DMS79 treated with DMSO at 0.1 percent for 48 hours (cell line): ENCODE measurements around the gene CNKSR3.
"Not testable (repeated sequence)": the region's sequence is repeated elsewhere in the genome, so short reads cannot be mapped to it uniquely, and the experiment has no call there.

ENCODE experiments used
- DNase-seq: peaks from one replicate; lab custom pipeline; 2025; lab: John Stamatoyannopoulos, UW

CNKSR3 gene

GRCh38 chr6:154528310-154528915 is 17.9 kb upstream of the CNKSR3 start:
- DNase-seq, result no peak

DNA sequence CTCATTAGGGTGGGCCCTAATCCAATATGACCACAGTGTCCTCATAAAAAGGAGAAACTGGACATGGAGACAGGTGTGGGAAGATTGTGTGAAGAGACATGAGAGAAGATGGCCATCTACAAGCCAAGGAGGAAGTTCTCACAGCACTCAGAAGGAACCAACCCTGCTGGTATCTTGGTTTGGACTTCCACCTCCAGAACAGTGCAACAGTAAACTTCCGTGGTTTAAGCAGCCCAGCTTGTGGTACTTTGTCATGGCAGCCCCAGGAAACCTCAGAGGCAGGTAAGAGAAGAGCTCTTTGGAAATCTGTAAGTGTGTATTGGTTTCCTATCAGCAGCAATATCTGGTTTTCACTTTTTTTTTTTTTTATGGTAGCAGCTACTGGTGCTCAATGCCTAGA is 16.5 kb upstream of the CNKSR3 start:
- no peak for DNase-seq

DNA sequence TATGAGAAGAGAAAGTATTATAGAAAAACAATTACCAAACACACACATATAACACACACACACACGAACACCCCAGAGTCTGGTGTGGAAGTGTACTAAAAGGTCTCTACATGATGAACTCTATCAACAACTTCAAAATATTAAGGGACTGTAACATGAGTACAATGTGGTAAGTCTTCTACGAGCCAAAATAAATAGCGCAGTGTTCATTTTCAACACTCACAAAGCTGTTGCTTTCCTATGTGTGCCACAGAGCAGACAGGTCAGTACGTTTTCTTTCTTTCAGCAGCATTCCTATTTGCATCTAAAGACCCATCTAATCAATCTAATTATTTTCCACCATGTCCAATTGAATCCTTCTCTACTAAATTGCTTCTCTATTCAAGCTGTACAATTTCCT is 12.1 kb upstream of the CNKSR3 start:
- no peak for DNase-seq

DNA sequence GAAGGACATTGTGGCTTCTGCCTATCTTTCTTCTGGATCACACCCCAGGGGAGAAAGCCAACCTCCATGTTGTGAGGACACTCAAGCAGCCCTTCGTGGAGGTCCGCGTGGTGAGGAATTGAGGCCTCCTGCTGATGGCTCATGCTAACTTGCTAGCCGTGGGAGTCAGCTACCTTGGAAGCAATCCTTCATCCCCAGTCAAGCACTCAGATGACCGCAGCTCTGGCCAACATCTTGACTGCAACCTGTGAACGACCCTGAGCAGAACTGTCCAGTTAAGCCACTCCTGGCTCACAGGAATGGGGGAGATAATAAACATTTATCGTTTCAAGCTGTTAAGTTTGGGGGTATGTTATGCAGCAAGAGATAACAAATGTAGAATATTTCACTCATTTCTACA is 10.9 kb upstream of the CNKSR3 start:
- no peak for DNase-seq

DNA sequence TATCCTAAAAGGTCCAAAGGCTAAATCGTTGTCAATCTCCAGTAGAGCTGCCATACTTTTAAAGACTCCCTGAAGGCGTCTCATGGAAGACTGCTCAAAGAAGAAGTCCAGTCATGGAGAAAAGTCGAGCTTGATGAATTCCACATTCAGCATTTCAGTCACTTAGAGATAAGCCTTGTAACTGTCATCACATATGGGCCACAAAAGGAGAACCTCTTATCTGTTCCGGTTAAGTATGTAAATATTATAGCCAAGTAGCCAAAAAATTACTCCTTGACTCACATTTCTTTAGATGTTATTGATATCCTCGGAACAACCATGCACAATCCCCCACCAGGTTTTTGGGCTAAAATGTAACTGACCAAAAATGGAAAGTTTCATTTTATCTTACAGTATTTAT is 9.8 kb upstream of the CNKSR3 start:
- no peak for DNase-seq

GRCh38 chr6:154518396-154518795 is 7.9 kb upstream of the CNKSR3 start:
- no peak for DNase-seq

GRCh38 chr6:154516276-154516675 is 5.8 kb upstream of the CNKSR3 start:
- no peak for DNase-seq

DNA sequence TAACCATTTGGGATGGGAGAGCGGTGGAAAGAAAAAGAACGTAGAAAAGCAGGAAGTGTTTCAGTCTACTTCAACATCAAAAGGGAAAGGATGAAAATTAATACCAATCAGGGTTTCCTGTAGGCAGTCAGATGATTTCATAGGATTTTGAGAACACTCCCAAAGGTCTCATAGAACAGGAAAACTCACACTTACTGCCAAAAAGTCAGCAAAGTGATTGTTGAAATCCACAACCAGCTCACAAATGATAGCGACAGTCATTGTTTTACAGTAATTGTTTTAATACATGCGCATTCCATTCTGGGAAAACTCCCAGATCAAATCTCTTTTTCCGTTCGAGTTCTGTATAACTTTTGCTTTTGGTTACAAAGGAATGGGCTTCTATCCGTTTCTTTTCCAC is 5.3 kb upstream of the CNKSR3 start:
- no peak for DNase-seq

DNA sequence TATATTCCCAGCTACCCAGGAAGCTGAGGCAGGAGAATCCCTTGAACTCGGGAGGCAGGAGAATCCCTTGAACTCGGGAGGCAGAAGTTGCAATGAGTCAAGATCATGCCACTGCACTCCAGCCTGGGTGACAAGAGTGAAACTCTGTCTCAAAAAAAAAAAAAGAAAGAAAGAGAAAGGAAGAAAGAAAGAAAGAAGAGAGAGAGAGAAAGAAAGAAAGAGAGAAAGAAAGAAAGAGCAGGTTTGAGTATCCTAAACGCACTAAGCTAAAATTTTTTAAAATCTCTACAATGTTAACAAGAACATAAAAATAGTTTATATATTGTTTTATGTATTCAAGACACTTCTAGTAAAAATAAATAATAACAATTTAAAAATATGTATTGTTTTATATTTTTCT is 4.6 kb upstream of the CNKSR3 start:
- DNase-seq, result not testable (repeated sequence)

- DNase-seq, result no peak
Measured at GRCh38 chr6:154514481-154514880, 4.0 kb upstream of the CNKSR3 start.

DNA sequence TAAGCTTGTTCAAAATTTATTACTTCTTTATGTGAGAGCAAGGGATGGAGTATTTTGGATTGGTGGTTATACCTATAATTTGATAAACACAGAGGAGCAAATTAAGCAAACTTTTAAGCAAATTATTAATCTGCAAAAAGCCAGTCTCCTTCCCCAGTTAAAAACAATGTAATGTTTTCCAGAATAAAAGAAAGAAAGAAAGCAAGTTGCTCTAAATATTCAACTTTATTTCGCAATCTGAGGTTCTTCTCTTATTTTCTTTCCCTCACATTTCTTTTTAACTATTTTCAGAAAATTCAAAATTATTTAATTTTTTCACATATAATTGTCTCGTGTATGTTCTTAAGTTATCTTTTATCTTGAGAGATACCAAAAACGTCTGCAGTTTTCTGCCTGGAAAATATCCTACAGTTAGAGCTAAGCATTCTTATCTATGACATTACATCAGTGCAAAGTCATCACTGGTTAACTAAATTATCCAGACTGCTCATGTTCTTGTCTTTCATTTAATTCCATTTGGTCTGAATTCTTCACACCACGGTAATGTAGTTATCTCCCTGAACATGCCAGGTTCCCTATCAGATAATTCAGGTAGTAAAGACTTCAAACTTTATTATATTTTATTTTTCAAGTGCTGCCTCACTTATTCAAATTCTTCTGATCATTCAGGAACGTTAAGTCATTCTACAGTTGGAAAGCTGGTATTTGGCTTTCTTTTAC is 3.3 kb upstream of the CNKSR3 start:
- no peak for DNase-seq

- DNase-seq, result no peak
Measured at GRCh38 chr6:154512201-154512600, 1.7 kb upstream of the CNKSR3 start.

DNA sequence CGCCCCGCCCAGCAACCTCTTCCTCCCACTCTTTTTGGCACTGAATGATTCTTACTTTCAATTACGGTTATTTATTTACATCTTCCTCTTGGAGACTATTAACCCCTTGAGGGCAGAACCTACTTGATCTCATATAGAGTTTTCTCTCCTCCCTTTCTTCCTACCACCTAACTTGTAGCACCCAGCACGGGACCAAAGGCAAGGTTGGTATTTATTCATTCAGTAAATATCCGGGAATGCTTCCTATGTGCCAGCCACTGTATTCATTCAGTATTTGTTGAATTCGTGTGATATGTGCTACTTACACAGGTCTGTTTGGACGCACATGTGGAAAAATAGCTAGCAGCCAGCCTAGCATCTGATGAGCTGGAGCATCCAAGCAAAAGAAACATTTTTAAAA is 1.3 kb upstream of the CNKSR3 start:
- peak; percentile 40 for DNase-seq

DNA sequence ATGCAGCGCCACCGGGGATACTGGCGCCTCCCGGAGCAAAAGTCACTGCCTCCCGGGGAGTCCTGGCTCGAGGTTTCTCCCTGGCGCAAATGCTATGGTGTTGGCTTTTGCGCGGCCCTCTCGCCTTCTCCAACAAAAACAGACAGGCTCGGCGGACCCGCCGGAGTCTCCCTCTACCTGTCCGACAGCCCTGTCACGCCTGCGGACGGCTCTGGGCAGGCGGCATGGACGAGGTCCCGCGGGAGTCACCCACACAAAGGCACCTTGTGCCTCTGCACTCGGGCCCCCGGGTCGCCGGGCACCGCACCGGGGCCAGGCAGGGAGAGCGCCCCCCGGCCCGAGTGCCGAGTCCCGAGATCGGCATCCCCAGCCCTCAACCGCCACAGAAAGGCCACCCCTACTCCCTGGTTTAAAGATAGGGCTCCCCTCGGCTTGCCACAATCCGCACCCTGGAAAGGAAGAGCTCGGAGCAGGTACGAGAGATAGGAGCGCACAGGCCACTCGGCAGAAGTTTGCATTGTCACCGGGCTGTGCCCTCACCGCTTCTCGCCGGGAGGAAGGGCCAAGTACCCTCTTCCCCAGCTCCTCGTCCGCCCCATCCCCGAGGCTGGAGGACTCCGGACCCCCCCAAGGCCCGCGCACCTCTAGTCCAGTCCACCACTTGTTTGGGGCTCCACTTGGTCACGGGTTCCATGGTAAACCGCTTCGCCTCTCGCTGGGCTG is 903 bp downstream of the CNKSR3 start:
- DNase-seq, result peak; percentile 19

GRCh38 chr6:154508573-154509375 is 1.7 kb downstream of the CNKSR3 start:
- peak; percentile 35 for DNase-seq

DNA sequence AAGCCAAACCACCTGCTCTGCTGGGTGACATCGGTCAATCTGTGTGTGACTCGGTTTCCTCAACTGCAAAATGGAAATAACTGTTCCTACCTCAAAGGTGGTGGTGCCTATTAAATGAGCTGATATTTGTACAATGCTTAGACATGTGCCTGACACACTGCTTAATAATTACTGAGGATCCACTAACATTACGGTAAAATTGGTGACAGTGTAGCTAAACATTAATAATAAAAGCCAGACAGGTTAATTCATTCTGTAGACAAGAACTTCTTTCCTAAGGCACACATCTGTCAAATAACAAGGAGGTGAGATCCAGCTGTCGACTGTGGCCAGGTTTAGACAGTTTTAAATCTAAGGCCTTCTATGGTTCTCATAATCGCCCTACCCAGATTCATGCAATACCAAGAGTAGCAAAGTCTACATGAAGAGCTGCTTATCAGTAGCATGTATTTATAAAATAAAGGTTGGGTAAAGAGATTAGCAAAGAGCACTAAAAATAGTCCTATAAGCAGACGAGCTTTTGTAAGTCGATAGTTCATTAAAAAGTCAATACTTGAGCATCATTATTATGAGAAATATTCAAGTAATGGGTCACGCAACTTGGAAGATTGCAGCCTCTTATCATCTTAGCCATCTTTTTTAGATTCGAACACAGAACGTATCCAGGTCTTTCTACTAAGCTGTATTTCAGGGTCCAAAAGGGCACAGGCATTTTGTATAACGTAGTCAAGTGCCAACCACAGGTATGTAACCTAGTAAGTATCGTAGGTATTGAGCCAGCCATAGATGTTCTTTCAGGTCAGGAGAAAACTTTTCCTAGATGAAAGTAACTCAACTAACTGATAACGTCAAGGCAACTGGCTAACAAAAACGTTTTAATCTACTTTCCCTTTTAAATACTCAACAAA is 3.2 kb downstream of the CNKSR3 start:
- DNase-seq, result no peak

DNA sequence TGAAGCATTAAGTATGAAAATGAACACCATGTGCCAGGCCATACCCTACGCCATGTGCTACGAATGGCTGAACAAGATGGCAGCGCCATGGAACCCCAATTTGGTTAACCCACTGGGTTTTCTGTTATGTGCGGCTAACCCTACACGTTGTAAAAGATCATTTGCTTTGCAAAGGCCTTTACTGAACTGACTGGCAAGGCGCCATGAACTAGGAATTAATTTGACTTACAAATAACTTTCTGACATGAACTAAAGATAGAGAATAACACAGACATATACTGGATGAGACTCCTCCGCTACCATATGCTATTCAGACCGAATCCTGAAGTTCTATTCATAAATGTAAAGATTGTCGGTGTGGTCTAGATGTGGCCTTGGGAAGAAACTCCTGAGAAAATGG is 3.9 kb downstream of the CNKSR3 start:
- no peak for DNase-seq

DNA sequence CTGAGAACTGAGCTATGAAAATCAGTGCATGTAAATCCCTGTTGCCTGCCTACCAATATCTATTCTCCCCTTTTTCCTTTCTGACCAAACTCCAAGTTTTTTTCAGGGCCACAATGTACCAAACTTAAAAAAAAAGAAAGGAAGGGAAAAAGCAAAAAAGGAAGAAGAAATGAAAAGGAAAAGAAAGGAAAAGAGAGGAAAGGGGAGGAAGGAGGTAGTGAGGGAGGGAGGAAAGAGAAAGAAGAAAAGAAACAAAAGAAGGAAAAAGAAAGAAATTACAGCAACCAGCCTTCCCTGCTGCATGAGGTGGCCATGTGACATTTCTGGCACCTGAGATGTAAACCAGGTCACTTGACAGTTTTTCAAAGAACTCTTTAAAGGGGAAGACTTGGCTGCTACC is 4.4 kb downstream of the CNKSR3 start:
- DNase-seq, result no peak

DNA sequence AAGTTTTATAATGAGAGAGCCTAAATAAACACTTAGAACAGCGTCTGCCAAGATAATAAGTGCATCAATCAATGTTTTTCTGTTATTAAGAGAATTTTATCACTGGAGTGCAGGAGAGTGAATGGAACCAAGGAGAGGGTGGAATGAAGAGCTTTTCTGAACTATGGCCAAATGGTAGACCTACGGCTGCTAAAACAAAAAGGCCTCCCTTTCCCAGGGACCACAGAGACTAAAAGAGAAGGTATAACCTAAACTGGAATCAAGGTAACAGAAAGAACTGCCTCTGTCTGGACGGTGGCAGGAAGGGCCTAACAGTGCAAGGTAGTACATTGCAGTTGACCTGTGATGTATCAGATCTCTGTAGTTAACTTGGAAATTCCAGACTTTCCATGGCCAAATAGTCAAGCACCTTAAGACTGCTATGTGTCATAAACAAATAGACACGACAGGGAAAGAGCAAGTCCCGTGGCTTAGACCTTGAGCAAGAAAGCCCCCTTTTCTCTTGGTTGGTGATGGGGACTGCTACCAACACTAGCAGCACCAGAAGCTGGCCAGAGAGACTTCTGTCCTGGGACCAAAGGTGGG is 5.5 kb downstream of the CNKSR3 start:
- DNase-seq, result no peak

GRCh38 chr6:154504102-154504501 is 6.4 kb downstream of the CNKSR3 start:
- DNase-seq, result no peak

GRCh38 chr6:154503658-154504057 is 6.8 kb downstream of the CNKSR3 start:
- DNase-seq, result no peak
